GM12878 (cell line): ENCODE measurements around the gene ARHGAP45. TPM values are rescaled to one million over a fixed set of nuclear protein-coding genes. Genes with fewer than 3 reads are reported as not detected.

Source experiments
- ATAC-seq: fragments of 200-7000 bp; cut with Tn5 transposase; 3 replicates; pipeline ENCODE4 v1.9.1; 2020; ENCODE audit warnings: mild to moderate bottlenecking, moderate library complexity
- BruUV-seq: library from RNA; stranded (reverse); fragments of 400-500 nt; replicated peaks from 2 replicates; lab custom pipeline; 2021; lab: Mats Ljungman, UMichigan
- CTCF ChIA-PET: fragments of 300-600 bp; sonication (Branson Sonifier 250); formaldehyde crosslinking; extraction: SDS; loops from one replicate; lab custom pipeline; 2021; ENCODE audit warnings: inconsistent platforms; lab: Yijun Ruan, JAX
- POLR2A ChIA-PET: fragments of 350-600 bp; formaldehyde crosslinking; extraction: SDS; loops from one replicate; lab custom pipeline; 2021; ENCODE audit warnings: inconsistent platforms; lab: Charles Lee
- RAD21 ChIA-PET: fragments of 300-600 bp; sonication (Branson Sonifier 250); formaldehyde crosslinking; loops from one replicate; lab custom pipeline; 2023; ENCODE audit warnings: antibody characterized with exemption; ENCODE audit not compliant: unreplicated experiment; lab: Charles Lee
- SMC1A ChIA-PET: fragments of 300-600 bp; sonication (Branson Sonifier 250); formaldehyde crosslinking; loops from one replicate; lab custom pipeline; 2023; ENCODE audit not compliant: unreplicated experiment, uncharacterized antibody; lab: Charles Lee
- DNase-seq: peaks from one replicate; pipeline ENCODE4 v3.0.0-alpha.2; 2011; ENCODE audit warnings: low read depth, low spot score
- FAIRE-seq: peaks from 3 replicates; lab custom pipeline; 2011; peaks lifted over from hg19 to GRCh38; lab: Jason Lieb, UNC
- H2AFZ ChIP-seq: 2 replicates; pipeline ENCODE4 v1.6.0; 2011; ENCODE audit warnings: low read depth, low read length, control low read depth; ENCODE audit not compliant: control insufficient read depth
- H3K27ac ChIP-seq: 2 replicates; pipeline ENCODE4 v1.5.1; 2011; ENCODE audit warnings: control low read depth; ENCODE audit not compliant: control insufficient read depth, insufficient read depth
- H3K27me3 ChIP-seq, 2 experiments: replicated peaks in 1 of 2; 2 replicates each; pipeline versions ENCODE4 v1.6.0 to v1.6.1; 2011; ENCODE audit warnings: low read length in 1 of 2; ENCODE audit not compliant: control insufficient read depth in 2 of 2, insufficient read depth in 2 of 2
- H3K36me3 ChIP-seq, 2 experiments: 2 replicates each; pipeline ENCODE4 v1.5.1; 2011; ENCODE audit warnings: low read length in 1 of 2; ENCODE audit not compliant: control insufficient read depth in 2 of 2, insufficient read depth in 2 of 2
- H3K4me1 ChIP-seq: 2 replicates; pipeline ENCODE4 v1.6.1; 2011; ENCODE audit warnings: mild to moderate bottlenecking, low read length, moderate library complexity, mixed read lengths; ENCODE audit not compliant: control insufficient read depth, insufficient read depth
- H3K4me2 ChIP-seq: 2 replicates; pipeline ENCODE4 v1.6.0; 2011; ENCODE audit warnings: control low read depth; ENCODE audit not compliant: control insufficient read depth, insufficient read depth
- H3K4me3 ChIP-seq: fragments of 200-600 bp; sonication (generic); 2 replicates; pipeline ENCODE4 v1.5.1; 2016
- H3K79me2 ChIP-seq: 2 replicates; pipeline ENCODE4 v1.6.0; 2011; ENCODE audit warnings: low read length; ENCODE audit not compliant: control insufficient read depth, insufficient read depth
- H3K9ac ChIP-seq: 2 replicates; pipeline ENCODE4 v1.8.0; 2011; ENCODE audit warnings: low read length, control low read depth, mixed read lengths; ENCODE audit not compliant: control insufficient read depth, insufficient read depth
- H3K9me3 ChIP-seq: replicated peaks from 3 replicates; pipeline ENCODE4 v1.5.1; 2011; ENCODE audit warnings: mild to moderate bottlenecking, low read length; ENCODE audit not compliant: control insufficient read depth, insufficient read depth
- H4K20me1 ChIP-seq: 2 replicates; pipeline ENCODE4 v1.6.0; 2011; ENCODE audit not compliant: control insufficient read depth, insufficient read depth
- E2F4 ChIP-seq: IDR thresholded peaks from 2 replicates; pipeline ENCODE4 v1.6.1; 2012; ENCODE audit warnings: low read depth, low read length, improper control_type of control experiment
- MEF2A ChIP-seq: IDR thresholded peaks from 2 replicates; pipeline ENCODE4 v1.6.1; 2011; ENCODE audit warnings: low read depth, mild to moderate bottlenecking, low read length, moderate library complexity; ENCODE audit not compliant: insufficient read depth
- NFIC ChIP-seq: IDR thresholded peaks from 2 replicates; pipeline ENCODE4 v1.6.1; 2012; ENCODE audit warnings: low read depth, mild to moderate bottlenecking, inconsistent platforms, low read length, moderate library complexity
- NR2F1 ChIP-seq: fragments of 450-650 bp; conservative IDR thresholded peaks from 2 replicates; pipeline ENCODE4 v1.6.1; 2017; ENCODE audit warnings: mild to moderate bottlenecking
- PKNOX1 ChIP-seq: fragments of 450-650 bp; IDR thresholded peaks from 2 replicates; pipeline ENCODE4 v1.6.1; 2016; ENCODE audit warnings: mild to moderate bottlenecking
- RBBP5 ChIP-seq: fragments of 200-600 bp; sonication (generic); conservative IDR thresholded peaks from 2 replicates; pipeline ENCODE4 v1.6.1; 2016
- SMAD1 ChIP-seq: fragments of 450-650 bp; IDR thresholded peaks from 2 replicates; pipeline ENCODE4 v1.6.1; 2018; ENCODE audit warnings: mild to moderate bottlenecking, low read depth; ENCODE audit not compliant: partially characterized antibody
- SRF ChIP-seq, 2 experiments: IDR thresholded peaks; 2 replicates each; pipeline ENCODE4 v1.6.1; 2011; ENCODE audit warnings: low read depth in 2 of 2, low read length in 2 of 2, mild to moderate bottlenecking in 1 of 2, moderate library complexity in 1 of 2
- STAT3 ChIP-seq: IDR thresholded peaks from 2 replicates; pipeline ENCODE4 v1.6.1; 2011; ENCODE audit warnings: low read depth, low read length, improper control_type of control experiment
- SUPT20H ChIP-seq: IDR thresholded peaks from 2 replicates; pipeline ENCODE4 v1.6.1; 2011; ENCODE audit warnings: low read depth, mild to moderate bottlenecking, low read length, moderate library complexity, borderline replicate concordance; ENCODE audit not compliant: control insufficient read depth
- ZBTB40 ChIP-seq: fragments of 450-650 bp; IDR thresholded peaks from 2 replicates; pipeline ENCODE4 v1.6.1; 2016; ENCODE audit warnings: mild to moderate bottlenecking, moderate library complexity, borderline replicate concordance
- ZNF592 ChIP-seq: fragments of 450-650 bp; IDR thresholded peaks from 2 replicates; pipeline ENCODE4 v1.6.1; 2017; ENCODE audit warnings: mild to moderate bottlenecking, moderate library complexity
- WGBS: methylation state at CpG from one replicate; pipeline ENCODE4 v1.1.6; 2016; ENCODE audit warnings: low lambda C conversion rate; ENCODE audit not compliant: insufficient replicate concordance, insufficient coverage; ENCODE audit errors: missing lambda C conversion rate; 5-methylcytosine and 5-hydroxymethylcytosine counted together
- in situ Hi-C: fragments of 300-500 bp; cut with MboI; formaldehyde crosslinking; loops from 9 replicates; pipeline ENCODE4 v1.14.3; 2018; ENCODE audit warnings: mixed read lengths
- intact Hi-C: fragments of 100-400 bp; cut with micrococcal nuclease; formaldehyde crosslinking; loops from one replicate; pipeline ENCODE4 v1.14.2; 2022; ENCODE audit not compliant: unreplicated experiment
- polyA plus RNA-seq, 11 experiments: library from polyadenylated mRNA; depleted of rRNA in 4 of 11; unstranded in 6 of 11; stranded (reverse) in 5 of 11; fragments of >200 nt; fragmentation: Nextera tagmentation in 4 of 11; fragmentation: Illumina TruSeq in 1 of 11; extraction: Ambion mirVana in 4 of 11; extraction: Trizol in 1 of 11; gene quantifications; 1 replicate in 1 of 11; 2 replicates in 10 of 11; pipeline versions ENCODE4 v1.2.1 to v1.2.3, GENCODE V29; 2011 to 2016; ENCODE audit warnings: inconsistent platforms in 2 of 11, missing spikeins in 2 of 11, low read depth in 1 of 11
- total RNA-seq, 4 experiments: library from RNA; depleted of rRNA in 3 of 4; stranded (reverse); fragments of >200 nt in 3 of 4; fragmentation: Illumina TruSeq in 1 of 4; extraction: Trizol in 1 of 4; gene quantifications; 2 replicates each; pipeline versions ENCODE4 v1.2.1 to v1.2.3, GENCODE V29; 2013 to 2021

Gene ARHGAP45
- total and polyA plus RNA-seq, 10 of the 15 experiments (the other 5 are each of a cell fraction or from before 2014, with no cell fraction given): 1.4 to 151 (median 59.9) TPM

GRCh38 chr19:1113986-1114483 lies 47.1 kb downstream of the ARHGAP45 start:
- Histone ChIP-seq H3K4me2 (no peak overlapping the region), H3K27me3 (no peaks in the 10 kb centered on the region), H3K36me3 (peaks cover 0 to 28% of the 10 kb centered on the region in 2 experiments; a peak in 3 of 4 replicates), H3K4me1 (0 out of 2 replicates have a peak, but pooled peaks cover 3% of the 10 kb centered on the region), H4K20me1 (no peaks in the 10 kb centered on the region), H2AFZ (no peak overlapping the region), H3K9me3 (no peaks in the 10 kb centered on the region), H3K27ac (no peak overlapping the region), H3K79me2 (no peaks in the 10 kb centered on the region), H3K9ac (no peak overlapping the region), H3K4me3 (no peak overlapping the region)
- intact Hi-C loops: loop anchor here (5.0 kb wide), 1 partner anchor 78 kb away; no protein-coding TSS in a partner anchor
- CTCF ChIA-PET: interaction anchor here (0.6 to 3.1 kb wide), 28 partner anchors 10 to 259 kb away, joined by 3 to 49 read pairs (median 4); partner anchors contain the start of genes ABCA7, ARHGAP45, ATP5F1D and CNN2
- in situ Hi-C loops: no loop called here
- FAIRE-seq (no peak), DNase-seq (no peak), ATAC-seq (no peak)
- SMC1A ChIA-PET: interaction anchor here (0.9 to 3.1 kb wide), 10 partner anchors 10 to 127 kb away, joined by 3 to 24 read pairs (median 4); partner anchors contain the start of gene RNU6-2
- TF ChIP-seq ZBTB40 (no peak), NFIC (no peak), STAT3 (no peak), ZNF592 (no peak), E2F4 (no peak), SMAD1 (no peak), NR2F1 (no peak), SRF (IDR thresholded peaks at IDR 0.05; ENCODE audit: low read depth in 2 of 2, low read length in 2 of 2) (no peak), RBBP5 (no peak), SUPT20H (no peak), MEF2A (no peak), PKNOX1 (no peak)
- 96% methylated on average over 25 of the region's 25 CpGs for WGBS
- POLR2A ChIA-PET: interaction anchor here (0.6 to 1.4 kb wide), 6 partner anchors 17 to 86 kb away, joined by 3 to 8 read pairs (median 4); no protein-coding TSS in a partner anchor
- RAD21 ChIA-PET: interaction anchor here (0.6 to 3.0 kb wide), 27 partner anchors 10 to 155 kb away, joined by 3 to 38 read pairs (median 5); partner anchors contain the start of genes ABCA7 and CIRBP
- BruUV-seq: no TSS peak
